ENCODE data around the gene NAV2.

Gene NAV2

DNA sequence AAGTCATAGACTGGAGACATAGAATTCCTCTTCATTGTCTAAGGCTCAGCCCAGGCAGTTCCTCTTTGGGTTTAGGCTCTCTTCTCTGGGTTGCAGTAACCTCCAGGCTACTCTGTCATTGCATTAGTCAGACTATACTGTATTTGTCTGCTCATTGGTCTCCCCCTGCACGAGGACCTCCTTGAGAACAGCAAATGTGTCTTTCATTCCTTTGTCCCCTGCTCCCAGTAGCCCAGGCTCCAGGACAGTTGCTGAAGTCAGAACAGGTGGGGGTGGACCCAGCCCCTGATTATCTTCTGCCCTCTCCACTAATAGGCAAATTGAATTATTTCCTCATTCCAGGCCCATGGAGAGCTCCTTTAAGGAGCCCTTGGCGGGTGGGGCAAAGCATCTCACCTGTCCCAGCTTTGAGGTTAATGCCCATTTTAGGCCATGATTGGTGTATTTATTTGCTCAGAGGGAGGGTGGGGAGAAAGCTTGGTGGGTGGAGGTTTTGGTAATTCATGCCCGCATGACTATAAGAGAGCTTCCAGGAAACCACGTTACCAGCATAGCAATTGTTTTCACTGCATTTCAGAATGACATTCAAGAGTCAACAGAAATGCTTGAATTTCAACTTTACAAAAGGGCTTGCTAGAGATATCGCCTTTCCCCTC, 40.9 kb downstream of the NAV2 start:
- DNase-seq: no peak

DNA sequence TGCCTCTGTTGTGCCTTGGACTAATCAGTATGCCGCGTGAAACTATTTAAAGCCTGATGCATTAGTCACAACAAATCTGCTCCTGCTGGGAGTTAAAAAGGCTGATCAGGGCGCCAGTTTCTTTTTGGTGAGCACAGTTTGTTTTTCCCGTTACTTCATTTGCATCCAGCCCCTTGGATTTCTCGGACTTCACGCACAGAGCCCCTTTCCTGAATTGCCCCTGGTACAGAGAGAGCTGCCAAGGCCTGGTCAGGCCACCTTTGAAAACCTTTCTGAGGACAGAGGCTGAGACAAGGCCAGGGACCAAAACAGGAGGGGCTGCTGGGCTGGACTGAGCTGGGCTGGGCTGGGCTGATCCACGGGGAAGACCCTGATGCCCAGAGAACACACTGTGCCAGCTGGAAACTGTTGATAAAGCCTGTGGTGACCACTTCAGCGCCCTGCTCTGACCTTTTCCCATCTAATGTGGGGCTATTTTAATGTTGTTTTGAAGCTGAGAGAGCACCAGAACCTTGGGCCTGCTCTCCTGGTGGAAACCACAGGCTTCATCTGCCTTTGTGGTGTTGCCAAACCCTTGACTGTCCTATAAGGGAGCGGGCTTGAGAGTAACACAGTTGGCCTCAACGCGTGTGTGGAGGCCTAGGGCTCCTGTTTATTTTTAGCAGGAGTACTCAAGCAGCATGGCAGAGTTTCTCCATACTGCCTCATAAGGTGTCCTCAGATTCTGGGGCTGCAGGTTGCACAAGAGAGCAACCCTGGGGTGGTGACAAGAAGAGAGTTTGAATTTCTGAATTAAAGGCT, 44.2 kb downstream of the NAV2 start:
- DNase-seq: no peak

DNA sequence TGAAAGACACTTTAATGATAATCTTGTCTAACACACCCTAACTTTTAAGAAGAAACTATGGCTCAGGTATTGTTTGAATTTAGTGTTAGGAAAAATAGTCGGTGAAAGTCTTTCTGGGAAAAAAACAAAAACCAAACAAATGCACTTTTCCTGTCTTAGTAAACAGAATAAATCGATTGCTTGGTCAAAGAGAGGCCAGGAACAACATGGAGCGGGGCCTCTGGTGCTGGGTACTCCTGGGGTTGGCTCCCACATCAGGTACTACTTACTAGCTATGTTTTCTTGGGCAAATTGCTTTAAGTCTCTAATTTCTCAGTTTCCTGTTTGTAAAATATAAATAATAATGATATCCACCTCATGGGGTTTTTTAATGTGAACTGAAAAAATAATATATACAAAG, 46.8 kb downstream of the NAV2 start:
- no peak for DNase-seq

DNA sequence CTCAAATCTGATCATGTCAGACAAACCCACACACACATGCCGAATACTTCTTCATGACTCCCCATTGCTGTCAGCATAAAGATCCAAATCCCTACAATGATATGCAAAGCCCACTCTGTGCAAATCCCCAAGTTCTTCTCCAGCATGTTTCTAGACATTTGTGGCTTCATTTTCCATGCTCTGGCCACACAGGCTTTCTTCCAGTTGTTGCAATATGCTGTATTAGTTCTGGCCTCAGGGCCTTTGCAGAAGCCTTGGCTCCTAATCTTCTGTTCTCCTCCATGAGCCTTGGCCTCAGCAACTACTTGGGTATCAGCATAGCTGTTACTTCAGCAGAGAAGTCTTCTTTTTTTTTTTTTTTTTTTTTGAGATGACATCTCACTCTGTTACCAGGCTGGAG, 49.6 kb downstream of the NAV2 start:
- DNase-seq: no peak

DNA sequence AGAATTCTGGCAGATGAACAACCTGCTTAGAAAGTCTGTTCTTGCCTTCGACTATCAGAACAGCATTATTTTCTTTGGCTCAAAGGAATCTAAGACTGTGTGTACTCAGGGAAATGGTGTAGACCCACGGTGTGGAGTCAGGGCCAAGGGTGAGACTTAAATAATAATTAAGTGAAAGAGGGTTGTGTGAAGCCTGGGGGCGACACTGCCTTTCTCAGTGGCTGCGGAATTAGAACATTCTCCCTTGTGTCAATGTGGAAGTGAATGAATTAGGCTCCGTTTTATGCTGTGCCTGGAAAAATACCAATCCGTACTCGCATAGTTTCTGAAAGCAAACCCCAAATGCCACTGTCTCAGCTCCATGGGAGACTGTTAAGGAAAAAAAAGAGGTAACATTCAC, 50.7 kb downstream of the NAV2 start:
- no peak for DNase-seq

DNA sequence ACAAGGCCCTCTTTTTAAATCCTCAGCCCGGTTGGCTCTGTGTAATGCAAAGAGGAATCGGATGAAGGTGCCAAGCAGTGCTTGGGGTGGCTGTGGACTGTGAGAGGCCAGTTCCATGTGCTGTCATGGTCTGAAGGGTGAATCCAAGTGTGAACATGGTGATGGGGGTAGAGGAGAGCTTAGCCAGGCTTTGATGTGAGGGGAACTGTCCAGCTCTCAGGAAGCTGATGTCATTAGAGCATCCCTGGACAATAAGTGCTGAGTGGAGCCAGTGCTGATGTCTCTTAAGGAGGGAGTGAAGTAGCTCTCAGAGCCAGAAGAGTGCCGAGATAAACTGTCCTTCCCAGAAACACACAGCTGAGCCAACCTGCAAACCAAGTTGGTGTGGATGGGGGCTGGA, 53.6 kb downstream of the NAV2 start:
- no peak for DNase-seq

DNA sequence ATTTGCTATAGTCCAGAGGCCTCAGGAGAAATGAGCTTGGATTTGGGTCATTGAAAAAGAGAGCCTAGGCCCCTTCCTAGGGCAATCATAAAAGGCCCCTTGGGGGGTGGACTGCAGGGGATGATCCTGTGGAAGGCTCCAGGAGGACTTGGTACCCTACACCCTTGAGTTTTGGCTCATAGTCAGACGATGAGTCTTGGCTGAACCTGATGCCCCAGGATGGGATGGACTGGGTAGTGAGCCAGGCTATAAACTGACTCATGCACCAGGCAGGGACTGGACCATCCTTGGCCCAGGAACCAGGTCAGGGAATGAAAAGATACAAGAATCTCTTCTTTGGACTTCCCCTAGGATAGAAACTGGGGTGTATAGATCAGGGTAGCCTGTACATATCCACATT, 54.2 kb downstream of the NAV2 start:
- no peak for DNase-seq

DNA sequence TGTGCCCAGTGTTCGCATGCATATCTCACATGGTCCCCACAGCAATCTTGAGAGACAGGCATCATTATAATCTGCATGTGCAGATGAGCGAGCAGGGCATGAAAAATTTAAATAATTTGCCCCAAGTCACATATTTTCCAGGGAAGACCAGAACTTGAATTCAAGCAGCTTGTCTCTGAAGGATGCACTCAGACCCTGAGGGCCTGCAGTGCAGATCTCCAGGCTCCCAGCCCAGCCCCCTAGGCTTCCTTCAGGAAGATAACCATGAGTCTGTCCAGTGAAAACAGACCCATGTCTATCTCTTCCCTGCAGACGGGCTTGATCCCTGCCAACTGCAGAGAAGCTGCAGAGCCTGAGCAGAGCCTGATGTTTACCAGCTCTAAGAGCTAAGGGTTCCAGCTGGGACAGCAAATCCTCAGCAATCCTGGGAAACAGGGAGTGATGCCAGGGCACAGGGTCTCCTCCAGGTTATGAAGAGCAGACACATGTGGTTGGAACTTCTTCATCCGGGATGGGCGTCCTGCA, 55.1 kb downstream of the NAV2 start:
- no peak for DNase-seq

DNA sequence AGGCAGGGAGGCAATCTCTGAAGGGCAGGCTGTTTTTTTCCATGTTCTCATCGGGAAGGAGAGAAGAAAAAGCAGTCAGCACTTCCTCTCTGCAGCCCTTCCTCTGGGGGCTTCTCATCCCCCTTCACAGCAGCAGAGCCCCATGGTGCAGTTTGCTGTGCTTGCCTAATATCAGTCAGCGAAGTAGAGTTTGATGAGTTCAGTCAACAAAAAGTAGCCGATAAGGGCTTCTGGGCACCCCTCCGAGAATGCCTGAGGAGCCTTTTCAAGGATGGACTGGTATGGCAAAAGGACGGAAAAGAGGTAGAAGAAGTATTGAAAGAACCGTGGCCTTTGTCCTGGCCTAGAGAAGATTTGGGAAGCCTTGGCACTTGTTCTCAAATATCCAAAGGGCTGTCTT, 55.6 kb downstream of the NAV2 start:
- DNase-seq: no peak

DNA sequence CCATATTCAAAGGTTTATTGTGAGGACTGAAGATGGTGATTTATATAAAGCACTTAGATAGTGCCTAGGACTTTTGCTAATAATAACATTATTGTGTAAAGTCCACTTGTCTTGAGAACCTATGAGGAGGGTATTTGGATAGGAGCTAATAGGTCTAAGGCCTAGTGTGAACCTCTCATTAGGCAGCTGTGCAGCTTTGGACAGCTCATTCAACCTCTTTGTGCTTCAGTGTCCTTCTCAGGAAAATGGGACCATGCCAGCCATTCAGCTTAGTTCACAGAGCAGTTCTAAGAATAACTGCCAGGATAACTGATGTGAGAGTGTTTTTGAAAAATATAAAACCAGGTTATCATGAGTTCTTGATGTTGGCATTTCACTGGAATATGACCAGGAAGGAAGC, 56.2 kb downstream of the NAV2 start:
- DNase-seq: no peak

DNA sequence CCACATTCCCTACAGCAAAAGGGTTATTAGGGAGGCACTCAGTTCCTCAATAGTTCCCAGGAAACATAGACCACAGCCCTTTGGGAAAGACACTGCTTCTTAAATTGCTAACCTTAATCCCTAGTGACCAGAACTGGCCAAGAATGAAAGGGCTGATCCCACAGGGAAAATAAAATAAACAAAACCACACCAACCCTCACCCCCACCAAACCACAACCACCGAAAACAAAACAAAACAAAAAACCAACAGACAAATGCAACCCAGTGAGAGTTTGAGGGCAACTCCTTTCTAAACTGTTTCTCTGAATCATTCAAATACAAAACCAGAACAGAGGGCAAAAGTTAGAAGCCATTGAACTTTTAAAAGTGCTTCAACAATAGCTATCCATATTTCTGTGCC, 57.2 kb downstream of the NAV2 start:
- DNase-seq: no peak

DNA sequence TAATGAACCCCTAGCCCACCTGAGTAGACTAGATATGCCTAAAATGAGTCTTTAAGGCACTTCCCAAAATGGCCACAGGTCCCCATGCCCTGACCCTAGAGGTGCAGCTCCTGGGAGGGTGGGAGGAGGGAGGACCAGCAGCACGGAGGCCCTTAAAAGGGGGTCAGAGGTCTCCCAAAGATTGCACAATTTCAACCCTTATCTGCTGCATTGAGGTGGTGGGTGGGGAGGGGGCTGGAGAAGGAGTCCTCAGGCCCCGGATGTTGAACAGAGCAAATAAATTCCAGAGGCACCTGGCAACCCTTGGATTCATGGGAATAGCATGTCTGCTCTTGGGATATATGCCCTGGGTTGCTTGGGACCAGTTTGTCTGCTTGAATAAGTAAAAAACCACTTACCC, 57.6 kb downstream of the NAV2 start:
- no peak for DNase-seq

DNA sequence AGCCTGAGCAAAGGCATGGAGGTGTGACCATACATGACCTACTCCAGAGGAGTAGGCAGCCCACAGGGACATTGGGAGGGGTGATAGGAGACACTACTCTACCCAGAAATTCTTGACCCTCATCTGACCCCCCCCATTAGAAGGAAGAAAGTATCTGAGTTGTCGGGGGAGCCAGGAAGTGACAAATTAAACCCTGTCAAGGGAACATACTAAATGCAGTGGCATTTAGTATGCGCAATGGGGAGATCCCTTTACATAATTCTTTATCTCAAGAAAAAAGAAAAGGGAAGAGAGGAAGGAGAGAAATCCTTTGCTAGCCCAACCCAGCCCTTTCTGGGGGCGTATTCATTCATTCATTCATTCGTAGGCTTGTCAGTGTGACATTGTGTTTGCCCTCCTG, 58.8 kb downstream of the NAV2 start:
- no peak for DNase-seq

DNA sequence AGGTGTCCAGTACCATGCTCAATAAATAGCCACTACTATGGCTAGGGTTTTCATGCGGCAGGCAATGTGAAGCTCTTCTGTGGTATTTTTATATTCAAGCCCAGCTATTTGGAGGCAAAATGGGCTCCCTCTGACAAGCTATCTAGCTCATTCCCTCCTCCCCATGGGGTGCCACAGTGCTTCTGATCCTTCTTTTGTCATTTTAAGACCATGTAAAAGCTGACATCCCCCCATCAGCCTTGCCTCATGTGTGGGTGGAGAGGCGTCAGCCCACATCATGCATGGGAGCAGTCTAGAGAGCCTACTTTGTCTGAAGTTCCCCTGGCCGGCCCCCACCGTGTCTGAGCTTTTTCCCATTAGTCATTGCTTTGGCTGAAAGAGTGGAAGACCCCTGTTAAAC, 59.8 kb downstream of the NAV2 start:
- DNase-seq: no peak

DNA sequence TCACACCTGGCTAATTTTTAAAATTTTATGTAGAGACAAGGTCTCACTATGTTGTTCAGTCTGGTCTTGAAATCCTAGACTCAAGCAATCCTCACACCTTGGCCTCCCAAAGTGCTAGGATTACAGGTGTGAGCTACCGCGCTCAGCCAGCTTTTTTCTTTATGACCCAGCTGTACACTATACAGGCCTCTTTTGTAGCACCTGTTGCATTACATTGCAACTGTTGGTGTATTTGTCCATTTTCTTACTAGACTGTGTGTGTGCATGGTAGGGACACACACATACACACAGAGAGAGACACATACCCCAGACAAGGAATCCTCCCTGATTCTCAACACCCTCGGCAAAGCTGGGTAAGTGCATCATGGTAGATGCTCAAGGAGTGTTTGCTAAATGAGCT, 61.7 kb downstream of the NAV2 start:
- DNase-seq: no peak

DNA sequence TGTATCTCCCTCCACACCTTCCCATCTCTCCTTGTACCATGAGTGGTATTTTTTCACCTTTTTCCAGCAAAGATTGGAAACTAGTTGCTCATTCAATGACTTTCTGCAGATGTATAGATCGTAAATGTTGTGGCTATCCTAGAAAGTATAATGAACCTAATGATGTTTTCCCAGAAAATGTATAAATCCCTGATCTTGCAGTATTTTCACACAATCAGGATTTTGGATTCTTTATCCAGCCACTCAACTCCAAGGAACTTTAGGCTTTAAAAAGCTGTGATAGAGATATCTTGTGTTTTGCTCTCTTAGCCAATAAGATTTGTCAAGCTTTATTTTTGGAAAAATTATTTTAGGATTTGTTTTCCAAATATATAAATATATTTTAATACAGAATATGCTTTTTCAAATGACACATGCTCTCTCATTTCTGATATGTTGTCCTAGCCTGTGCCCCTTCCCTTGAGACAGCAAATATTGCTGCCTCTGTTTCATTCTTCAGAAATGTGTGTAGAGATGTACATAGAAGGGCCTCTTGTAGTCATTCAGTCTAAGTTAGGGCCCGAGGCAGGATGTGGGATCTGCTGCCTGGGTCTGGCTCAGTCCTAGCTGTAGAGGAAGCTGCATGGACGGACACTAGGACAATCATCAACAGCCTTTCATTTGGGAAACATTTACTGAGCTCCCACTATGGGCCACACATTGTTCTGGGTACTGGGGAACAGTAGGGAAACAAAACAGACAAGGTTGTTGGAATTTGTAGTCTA, 62.4 kb downstream of the NAV2 start:
- DNase-seq: no peak

DNA sequence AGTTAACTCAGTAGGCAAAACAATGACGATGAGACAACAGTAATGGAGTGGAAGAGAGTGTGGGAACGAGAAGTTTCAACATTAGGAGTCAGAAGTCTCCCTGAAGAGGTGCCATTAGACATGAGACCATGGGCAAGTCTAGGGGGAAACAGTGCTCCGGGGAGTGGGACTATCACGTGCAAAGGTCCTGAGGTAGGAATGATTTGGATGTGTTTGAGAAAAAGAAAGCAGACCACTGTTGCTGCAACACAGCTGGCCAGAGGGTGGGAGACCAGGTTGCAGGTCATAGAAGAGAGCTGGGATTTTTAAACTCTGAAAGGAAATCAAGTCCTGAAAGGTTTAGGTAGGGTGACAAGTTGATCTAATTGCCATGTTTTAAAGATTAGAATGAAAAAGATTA, 63.0 kb downstream of the NAV2 start:
- DNase-seq: no peak

DNA sequence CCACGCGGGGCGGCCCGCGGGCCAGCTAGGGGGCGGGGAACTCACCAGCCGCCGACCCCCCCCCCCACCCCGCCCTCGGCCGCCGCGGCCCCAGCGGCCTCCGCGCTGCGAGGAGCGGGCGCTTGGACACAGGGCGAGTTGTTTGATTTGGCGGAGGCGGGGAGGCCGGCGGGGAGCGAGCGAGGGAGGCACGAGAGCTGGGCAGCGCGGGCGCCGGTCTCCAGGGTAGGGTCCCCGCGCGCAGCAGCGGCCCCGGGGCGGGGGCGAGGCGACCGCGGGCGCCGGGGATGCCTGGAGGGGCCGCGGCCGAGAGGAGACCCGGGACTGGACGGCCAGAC, 64.4 kb downstream of the NAV2 start:
- no peak for DNase-seq

DNA sequence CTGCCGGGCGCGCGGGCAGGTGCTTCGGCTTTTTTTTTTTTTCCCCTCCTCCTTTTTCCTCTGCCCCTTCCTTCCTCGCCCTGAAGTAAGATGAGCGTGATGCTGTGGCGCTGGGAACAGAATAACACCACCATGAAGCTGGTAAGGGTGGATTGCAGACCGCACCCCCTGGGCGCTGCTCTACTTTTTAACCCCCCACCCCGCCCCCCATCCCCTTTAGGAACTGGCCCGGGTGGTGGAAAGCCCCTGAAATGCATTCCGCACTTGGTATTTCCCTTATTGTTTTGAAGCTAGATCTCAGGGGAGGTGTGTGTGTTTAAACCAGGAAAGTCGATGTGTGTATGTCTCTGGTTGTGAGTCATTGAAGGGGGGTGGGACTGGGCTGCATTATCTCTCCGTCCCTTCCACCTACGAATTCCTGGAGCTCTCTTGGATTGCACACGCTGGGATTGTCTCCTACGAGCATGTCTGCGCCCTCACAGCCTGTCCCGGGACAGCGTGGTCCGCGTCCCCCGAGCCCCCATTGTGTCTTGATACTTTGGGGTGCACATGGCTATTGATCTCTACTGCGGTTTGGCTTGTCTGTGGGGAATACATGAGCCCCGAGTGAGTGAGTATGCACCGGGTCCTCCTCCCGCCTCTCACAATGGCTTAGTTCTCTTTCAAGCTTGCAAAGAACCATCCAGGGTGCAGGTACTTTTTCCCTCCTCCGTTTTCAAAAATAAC, 64.9 kb downstream of the NAV2 start:
- no peak for DNase-seq

DNA sequence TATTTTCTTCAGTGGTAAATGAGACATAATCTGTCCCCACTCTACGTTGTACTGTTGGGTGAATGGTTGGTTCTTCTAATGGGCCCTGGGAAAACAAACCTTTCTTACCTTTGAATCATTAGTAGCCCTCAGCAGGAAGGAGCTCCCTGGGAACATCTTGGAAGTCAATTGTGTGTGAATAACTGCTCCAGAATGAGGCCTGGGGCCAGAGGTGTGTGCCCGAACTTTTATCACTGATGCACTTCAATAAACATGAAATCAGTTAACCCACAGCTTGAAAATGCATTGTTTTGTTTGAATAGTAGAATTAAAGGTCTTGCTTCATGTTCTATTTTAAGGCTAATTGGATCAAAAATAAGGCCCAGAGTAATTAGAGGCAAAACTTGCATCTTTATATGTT, 67.1 kb downstream of the NAV2 start:
- DNase-seq: no peak

DNA sequence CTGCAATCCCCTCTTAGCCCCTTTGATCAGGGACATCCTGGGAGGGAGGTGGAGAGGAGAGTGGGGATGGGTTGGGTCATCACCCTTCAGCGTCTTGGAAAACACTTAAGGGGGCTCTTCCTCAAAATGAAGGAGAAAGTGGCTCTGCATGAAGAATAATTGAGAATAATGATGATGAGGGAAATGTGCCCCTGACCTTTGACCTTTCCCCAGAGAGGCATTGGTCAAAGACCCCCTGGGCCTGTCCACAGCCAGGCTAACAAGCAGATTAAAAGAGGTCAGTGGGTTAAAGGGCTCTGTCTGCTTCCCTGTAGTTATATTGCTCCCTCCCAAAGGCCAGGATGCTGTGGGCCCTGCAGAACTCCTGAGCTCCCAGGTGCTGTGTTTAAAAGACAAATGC, 68.7 kb downstream of the NAV2 start:
- no peak for DNase-seq

DNA sequence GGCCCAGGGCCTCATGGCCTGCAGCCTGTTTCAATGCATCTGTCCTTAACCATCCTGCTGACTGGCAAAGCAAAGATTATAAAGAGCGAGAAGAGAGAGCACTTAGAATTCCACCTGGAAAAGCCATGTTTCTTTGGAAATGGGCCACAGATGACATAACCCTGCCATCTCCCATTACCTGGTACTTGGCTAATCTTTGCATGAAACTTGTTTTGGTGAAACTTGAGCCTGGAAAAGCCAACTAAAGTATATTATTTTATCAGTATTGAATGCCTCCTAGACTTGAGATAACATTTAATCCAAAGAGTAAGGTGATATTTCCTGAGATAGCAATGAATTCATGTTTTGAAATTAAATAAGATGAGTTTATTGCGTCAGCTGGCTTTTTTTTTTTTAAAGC, 72.6 kb downstream of the NAV2 start:
- no peak for DNase-seq

DNA sequence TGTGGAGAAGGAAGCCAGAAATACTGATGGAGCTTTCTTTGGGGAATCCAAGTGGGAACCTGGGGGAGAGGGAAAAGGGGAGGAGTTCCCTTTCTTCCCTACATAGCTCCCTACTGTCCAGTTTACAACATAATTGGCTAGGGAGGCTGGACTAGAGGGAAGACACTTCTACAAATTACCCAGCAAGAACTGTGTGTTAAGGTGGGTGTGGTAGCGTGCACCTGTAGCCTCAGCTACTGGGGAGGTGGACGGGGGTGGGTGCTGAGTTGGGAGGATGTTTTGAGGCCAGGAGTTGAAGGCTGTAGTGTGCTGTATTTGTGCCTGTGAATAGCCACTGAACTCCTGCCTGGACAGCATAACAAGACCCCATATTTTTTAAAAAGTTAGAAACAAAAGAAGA, 74.0 kb downstream of the NAV2 start:
- no peak for DNase-seq
